LHCN-M2 (cell line): ENCODE data around the gene KIF26B. TPM values are rescaled to one million over a fixed set of nuclear protein-coding genes. Genes with fewer than 3 reads are reported as not detected.

Source experiments
- DNase-seq: peaks from one replicate; pipeline ENCODE4 v3.0.0-alpha.2; 2012; ENCODE audit warnings: low read depth
- total RNA-seq: library from RNA; depleted of rRNA; stranded (reverse); fragments of >200 nt; gene quantifications from 2 replicates; pipeline ENCODE4 v1.2.3, GENCODE V29; 2014

The KIF26B gene
- total RNA-seq, 1 experiment from 2014 or later = 0.17 TPM

GRCh38 chr1:245419461-245419978 lies 264.7 kb downstream of the KIF26B start:
- no peak for DNase-seq

GRCh38 chr1:245419989-245420388 lies 265.2 kb downstream of the KIF26B start:
- DNase-seq = no peak

GRCh38 chr1:245420926-245421325 lies 266.1 kb downstream of the KIF26B start:
- no peak for DNase-seq

GRCh38 chr1:245428681-245429080 lies 273.9 kb downstream of the KIF26B start:
- no peak for DNase-seq

- no peak for DNase-seq
Measured at GRCh38 chr1:245431706-245432105, 276.9 kb downstream of the KIF26B start.

GRCh38 chr1:245432228-245432875 lies 277.6 kb downstream of the KIF26B start:
- DNase-seq = no peak

- DNase-seq = no peak
Measured at GRCh38 chr1:245433561-245433960, 278.8 kb downstream of the KIF26B start.

GRCh38 chr1:245434280-245434679 lies 279.5 kb downstream of the KIF26B start:
- no peak for DNase-seq

GRCh38 chr1:245436407-245436806 lies 281.6 kb downstream of the KIF26B start:
- no peak for DNase-seq

GRCh38 chr1:245437369-245438062 lies 282.7 kb downstream of the KIF26B start:
- DNase-seq = no peak

GRCh38 chr1:245440922-245441321 lies 286.1 kb downstream of the KIF26B start:
- DNase-seq = no peak

- peak; percentile 0 for DNase-seq
Measured at GRCh38 chr1:245441689-245442088, 286.9 kb downstream of the KIF26B start.

GRCh38 chr1:245444147-245444828 lies 289.5 kb downstream of the KIF26B start:
- no peak for DNase-seq

GRCh38 chr1:245444945-245445344 lies 290.2 kb downstream of the KIF26B start:
- DNase-seq = no peak

GRCh38 chr1:245448531-245448930 lies 293.7 kb downstream of the KIF26B start:
- no peak for DNase-seq

GRCh38 chr1:245448975-245449431 lies 294.2 kb downstream of the KIF26B start:
- DNase-seq = no peak

GRCh38 chr1:245453541-245453940 lies 298.8 kb downstream of the KIF26B start:
- no peak for DNase-seq

GRCh38 chr1:245454051-245454450 lies 299.3 kb downstream of the KIF26B start:
- no peak for DNase-seq

GRCh38 chr1:245457562-245457961 lies 302.8 kb downstream of the KIF26B start:
- no peak for DNase-seq

- DNase-seq = no peak
Measured at GRCh38 chr1:245458234-245458633, 303.4 kb downstream of the KIF26B start.

- DNase-seq = no peak
Measured at GRCh38 chr1:245458761-245459174, 304.0 kb downstream of the KIF26B start.

GRCh38 chr1:245459621-245460020 lies 304.8 kb downstream of the KIF26B start:
- no peak for DNase-seq
